Stimulated activated CD4-positive, alpha-beta T cell treated with anti-CD3 and anti-CD28 coated beads, Interleukin-2, amount 100 ng/mL, for 48 hours (primary cell): Measurements from ENCODE around the gene CDH11.

Experiments used
- DNase-seq, 2 donors: peaks; one replicate each; pipeline ENCODE4 v3.0.0-alpha.2; 2020

Gene CDH11

DNA sequence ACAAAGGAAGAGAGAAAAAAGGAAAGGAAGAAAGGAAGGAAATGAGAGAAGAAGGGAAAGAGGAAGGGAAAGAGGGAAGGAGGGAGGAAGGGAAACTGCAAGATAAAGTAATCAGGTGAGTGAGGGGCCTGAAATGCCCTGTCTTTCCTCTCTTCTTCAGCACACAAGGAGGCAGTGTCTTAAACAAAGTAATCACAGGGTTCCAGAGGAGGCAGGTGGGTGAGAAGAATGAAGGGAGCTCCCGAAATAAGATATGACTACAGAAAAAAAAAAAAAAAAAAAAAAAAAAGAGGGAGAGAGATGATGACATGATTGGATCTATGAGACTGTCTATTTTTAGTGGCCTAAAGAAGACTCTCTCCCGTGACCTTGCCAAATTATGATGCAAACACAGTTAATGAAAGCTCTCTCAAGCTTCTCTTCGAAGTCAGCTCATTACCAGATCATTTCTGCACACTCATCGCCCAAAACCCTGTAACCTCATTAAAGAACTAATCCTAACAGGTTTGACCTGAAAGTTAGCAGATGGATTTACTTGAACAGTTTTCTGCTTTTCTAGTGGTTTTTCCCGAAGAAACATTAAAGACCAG lies 53.6 kb downstream of the CDH11 start:
- no peak for DNase-seq

- DNase-seq, result no peak
These were observed 55.2 kb downstream of the CDH11 start for GRCh38 chr16:65066651-65067050.

GRCh38 chr16:65065031-65065430 lies 56.8 kb downstream of the CDH11 start:
- no peak for DNase-seq

DNA sequence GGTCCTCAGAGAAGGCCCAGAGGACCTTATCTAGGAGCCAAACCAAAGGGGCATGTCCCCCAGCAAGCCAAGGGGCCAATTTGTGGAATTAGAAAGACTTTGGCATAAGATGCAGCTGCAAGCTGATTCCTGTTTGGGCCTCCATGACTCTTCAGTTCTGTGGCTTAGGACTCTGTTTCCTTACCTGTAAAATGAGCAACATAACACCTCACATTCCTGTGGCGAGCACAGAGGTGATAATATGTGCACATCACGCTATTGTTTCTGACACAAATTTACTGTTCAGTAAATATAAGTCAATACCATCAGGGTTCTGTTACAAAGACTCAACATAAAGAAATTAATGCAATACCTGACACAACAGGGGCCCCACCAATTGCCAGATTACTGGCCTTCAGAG lies 57.7 kb downstream of the CDH11 start:
- no peak for DNase-seq

GRCh38 chr16:65062736-65063583 lies 58.9 kb downstream of the CDH11 start:
- DNase-seq, result no peak

GRCh38 chr16:65061935-65062518 lies 59.8 kb downstream of the CDH11 start:
- no peak for DNase-seq

GRCh38 chr16:65061263-65061662 lies 60.6 kb downstream of the CDH11 start:
- no peak for DNase-seq

DNA sequence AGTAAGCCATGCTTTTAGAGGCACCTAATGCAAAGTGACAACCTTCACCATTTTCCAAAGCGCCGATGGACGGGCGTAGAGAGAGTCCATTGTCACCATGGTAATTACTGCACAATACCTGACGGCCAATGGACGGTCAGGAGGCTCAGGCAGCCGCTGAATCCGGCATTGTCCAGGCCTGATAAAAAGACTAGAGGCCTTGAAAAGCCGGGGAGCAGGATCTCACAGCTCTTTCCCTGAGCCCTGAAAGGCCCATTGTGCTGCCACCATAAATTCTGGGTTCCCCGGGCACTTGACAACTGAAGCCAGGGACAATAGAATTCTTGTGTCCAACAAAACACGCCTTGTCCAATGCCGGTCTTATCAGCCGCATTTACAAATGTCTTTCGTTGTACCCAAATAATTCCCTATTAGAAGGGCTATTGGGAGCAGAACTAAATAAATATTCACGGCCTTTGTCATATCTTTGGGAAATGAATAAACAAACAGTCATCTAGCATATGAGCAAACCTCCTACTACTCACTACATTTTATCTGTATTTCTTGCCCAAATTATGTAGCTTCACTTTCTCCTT lies 62.4 kb downstream of the CDH11 start:
- DNase-seq, result no peak

- no peak for DNase-seq
These were observed 64.7 kb downstream of the CDH11 start for GRCh38 chr16:65057184-65057583.

DNA sequence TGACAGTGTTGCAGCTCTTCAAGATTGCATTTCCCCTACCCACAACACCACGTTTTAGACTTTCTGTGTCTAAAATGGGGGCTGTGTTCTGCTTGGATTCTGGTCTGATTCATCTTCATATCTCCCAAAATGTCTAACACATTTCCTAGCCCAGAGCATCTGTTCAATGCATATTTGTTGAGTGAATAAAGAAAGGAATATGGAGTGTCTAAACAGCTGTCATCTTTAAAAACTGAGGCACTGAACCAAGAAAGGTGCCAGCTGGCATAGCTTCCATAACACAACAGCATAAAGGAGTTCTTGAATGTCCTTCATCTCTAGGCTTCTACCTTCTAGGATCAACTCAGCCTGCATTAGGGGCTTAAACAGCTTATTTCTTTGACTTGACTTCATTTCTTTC lies 67.4 kb downstream of the CDH11 start:
- no peak for DNase-seq

DNA sequence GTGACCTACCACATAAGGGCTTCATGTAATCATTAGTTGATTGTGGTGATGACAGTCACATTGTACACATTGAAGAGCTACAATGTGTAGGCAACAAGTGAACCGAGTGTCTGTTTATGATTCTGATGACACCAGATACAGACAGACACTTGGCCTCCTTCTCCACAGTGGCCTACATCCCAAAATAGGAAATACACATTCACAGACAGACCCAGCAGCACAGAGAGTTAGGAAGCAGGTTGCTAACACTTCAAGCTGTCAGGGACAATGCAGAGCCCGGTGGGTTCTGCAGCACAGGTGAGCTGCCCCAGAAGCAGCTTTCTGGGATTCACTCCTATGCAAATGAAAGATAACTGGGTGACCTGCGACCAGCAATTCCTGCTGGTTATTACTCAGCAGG lies 72.2 kb downstream of the CDH11 start:
- DNase-seq, result no peak

DNA sequence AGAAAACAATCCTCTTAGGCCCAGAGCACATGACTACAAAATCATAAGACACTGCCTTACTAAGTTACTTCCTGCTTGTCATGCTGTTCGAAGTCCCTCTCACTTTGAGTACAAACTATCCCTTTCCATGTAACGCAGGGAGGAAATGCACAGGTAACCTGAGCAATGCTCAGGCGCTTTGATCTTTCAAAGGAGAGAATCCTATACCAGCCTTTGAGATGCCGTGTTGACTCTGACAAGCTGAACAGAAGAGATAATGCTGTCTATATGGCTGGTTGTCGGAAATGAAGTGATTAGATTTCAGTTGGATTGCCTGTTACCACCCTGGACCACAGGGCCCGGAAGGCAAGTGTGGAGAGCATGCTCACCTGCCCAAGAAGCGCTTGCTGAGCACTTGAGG lies 75.9 kb downstream of the CDH11 start:
- no peak for DNase-seq

- no peak for DNase-seq
These were observed 77.0 kb downstream of the CDH11 start for GRCh38 chr16:65044873-65045272.

- DNase-seq, result no peak
These were observed 77.8 kb downstream of the CDH11 start for GRCh38 chr16:65044026-65044425.

- DNase-seq, result no peak
These were observed 79.2 kb downstream of the CDH11 start for GRCh38 chr16:65042438-65043365.

GRCh38 chr16:65041667-65042066 lies 80.2 kb downstream of the CDH11 start:
- DNase-seq, result no peak

DNA sequence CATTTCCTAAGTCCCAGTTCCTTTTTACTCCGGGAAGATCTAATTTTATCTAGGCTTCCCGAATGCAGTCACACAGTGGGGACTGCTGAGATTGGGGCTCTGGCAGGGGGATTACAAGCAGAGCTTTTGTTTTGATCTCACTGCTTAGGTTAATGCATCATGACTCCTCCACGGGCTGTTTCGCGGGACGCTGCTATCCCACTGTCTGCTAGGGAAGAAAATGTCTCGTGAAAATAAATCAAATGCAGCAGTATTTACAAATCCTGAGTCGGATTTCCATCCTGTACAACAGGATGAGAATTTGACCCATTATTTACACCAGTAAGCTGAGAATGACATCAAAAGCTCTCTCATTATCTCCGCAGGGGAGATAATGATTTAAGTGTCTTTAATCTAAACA lies 83.8 kb downstream of the CDH11 start:
- no peak for DNase-seq

DNA sequence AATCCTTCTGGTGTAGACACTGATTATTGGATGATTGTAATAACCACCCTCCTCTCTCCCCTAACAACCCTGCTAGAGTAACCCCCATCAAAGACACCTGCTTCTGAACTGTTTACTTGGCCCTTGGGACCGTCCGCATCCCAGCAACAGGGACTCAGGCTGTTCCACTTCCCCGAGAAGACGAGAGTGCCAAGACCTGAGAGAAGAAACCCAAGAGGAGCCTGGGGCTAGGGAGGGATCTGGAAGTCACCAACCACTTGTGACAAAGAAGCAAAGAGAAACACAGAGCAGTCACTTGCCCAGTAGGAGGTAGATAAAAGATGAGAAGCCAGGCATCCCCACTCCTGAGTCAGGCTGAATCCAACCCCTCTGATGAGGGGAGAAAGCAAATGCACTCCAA lies 84.3 kb downstream of the CDH11 start:
- DNase-seq, result no peak

- no peak for DNase-seq
These were observed 86.9 kb downstream of the CDH11 start for GRCh38 chr16:65034915-65035314.

DNA sequence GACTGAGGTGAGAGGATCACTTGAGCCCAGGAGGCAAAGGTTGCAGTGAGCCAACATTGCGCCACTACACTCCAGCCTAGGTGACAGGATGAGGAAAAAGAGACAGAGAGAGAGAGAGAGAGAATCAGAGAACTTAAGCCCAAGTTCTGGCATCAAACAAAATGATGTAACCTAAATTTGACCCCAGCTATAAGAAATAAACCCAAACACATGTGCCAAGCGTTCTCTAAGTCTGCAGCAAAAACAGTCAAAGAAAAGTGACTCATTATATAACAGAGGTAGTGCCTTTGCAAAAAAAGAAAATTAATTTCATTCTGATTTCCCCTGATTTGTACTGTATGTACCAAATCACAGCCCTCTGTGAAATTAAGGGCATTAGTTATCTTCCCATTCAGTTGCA lies 89.5 kb downstream of the CDH11 start:
- DNase-seq, result no peak

GRCh38 chr16:65024767-65025178 lies 97.1 kb downstream of the CDH11 start:
- no peak for DNase-seq

DNA sequence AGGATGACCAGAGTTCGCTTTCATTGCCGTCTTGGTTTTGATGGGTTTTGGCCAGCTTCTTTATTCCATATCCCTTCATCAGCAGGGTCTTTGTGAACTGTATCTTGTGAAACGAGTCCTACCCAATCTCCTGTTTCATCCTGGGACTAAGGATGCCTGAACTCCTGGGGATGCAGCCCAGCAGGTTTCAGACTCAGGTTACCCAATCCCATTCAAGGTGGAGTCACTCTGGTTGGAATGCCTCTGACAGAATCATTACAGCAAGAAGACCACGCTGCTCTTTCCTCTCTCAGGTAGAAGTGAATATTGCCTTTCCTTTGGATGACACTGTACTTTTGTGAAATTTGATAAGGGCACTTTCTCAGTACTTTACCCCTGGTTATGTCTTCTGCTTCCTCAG lies 98.1 kb downstream of the CDH11 start:
- DNase-seq, result no peak
